Stromal cell of bone marrow (primary cell): ENCODE results near the gene SPDYC.

Source experiments
- DNase-seq: peaks from one replicate; pipeline ENCODE4 v3.0.0-alpha.2; 2012; ENCODE audit warnings: low read depth

SPDYC gene

DNA sequence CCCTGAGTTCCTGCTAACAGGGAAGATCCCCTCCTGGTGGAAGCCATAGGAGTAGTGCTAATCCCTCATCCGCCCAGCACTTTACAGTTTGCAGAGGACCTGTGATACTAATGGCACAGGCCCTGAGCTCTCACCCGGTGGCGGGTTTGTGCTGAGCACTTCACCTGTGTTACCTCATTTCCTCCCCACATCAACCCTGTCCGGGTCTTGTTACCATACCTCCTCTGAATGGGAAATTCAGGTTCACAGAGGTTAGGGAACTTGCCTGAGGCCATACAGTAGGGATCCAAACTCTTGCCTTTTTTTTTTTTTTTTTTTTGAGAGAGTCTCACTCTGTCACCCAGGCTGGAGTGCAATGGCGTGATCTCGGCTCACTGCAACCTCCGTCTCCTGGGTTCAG is 36.9 kb downstream of the SPDYC start:
- DNase-seq, result no peak

DNA sequence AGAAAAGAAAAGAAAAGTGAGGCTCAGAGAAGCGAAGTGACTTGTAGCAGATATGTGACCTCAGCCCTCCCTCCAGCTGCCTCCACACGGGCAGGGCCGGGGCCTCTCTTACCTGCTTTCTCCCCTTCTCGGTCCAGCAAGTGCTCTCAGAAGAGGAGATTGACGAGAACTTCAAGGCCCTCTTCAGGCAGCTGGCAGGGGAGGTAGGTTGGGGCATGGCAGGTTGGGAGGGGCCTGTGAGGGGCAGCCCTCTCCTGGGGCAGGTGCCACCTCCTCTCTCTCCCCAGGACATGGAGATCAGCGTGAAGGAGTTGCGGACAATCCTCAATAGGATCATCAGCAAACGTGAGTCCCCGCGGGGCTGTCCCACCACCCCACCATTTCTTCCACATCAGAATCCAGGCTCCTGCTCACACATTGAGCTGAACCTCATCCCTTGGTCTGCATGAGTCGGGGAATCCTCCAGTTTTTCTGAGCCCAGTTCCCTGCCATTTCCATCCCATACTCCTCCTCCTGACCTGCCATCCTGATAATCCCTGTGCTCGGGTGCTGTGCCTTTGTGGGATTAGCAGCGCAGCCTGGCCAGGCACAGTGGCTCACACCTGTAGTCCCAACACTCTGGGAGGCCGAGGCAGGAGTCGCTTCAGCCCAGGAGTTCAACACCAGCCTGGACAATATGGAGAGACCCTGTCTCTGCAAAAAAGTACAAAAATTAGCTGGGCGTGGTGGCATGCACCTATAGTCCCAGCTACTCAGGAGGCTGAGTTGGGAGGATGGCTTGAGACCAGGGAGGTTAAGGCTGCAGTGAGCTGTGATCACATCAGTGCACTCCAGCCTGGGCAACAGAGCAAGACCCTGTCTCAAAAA is 38.1 kb downstream of the SPDYC start:
- no peak for DNase-seq

GRCh38 chr11:65208785-65209710 is 39.0 kb downstream of the SPDYC start:
- DNase-seq, result no peak

- no peak for DNase-seq
Observed at GRCh38 chr11:65209711-65210360, 39.8 kb downstream of the SPDYC start.

DNA sequence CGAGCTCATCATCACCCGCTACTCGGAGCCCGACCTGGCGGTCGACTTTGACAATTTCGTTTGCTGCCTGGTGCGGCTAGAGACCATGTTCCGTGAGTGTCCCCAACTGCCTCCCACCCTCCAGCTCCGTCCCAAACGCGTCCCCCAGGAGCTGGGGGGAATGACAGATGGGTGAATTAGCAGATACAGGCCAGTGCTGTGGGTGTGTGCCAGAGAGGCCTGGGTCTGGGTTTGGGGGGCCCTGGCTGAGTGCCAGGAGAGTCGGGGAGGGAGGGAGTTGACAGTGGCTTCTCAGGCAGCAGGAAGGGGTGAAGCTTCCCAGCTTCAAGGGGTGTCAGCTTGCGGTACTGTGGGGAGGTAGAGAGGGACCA is 40.3 kb downstream of the SPDYC start:
- DNase-seq, result no peak

- no peak for DNase-seq
Observed at GRCh38 chr11:65210748-65211147, 40.7 kb downstream of the SPDYC start.

DNA sequence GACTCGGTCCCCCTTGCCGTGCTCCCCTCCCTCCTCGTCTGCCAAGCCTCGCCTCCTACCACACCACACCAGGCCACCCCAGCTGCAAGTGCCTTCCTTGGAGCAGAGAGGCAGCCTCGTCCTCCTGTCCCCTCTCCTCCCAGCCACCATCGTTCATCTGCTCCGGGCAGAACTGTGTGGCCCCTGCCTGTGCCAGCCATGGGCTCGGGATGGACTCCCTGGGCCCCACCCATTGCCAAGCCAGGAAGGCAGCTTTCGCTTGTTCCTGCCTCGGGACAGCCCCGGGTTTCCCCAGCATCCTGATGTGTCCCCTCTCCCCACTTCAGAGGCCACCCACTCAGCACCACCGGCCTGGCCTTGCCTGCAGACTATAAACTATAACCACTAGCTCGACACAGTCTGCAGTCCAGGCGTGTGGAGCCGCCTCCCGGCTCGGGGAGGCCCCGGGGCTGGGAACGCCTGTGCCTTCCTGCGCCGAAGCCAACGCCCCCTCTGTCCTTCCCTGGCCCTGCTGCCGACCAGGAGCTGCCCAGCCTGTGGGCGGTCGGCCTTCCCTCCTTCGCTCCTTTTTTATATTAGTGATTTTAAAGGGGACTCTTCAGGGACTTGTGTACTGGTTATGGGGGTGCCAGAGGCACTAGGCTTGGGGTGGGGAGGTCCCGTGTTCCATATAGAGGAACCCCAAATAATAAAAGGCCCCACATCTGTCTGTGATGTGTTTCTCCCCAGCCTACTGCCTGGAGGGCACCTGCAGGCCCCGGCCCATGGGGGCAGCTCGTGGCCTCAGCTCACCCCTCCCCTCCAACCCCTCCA is 41.5 kb downstream of the SPDYC start:
- no peak for DNase-seq

GRCh38 chr11:65212226-65212801 is 42.3 kb downstream of the SPDYC start:
- no peak for DNase-seq

- no peak for DNase-seq
Observed at GRCh38 chr11:65213322-65214211, 43.5 kb downstream of the SPDYC start.

DNA sequence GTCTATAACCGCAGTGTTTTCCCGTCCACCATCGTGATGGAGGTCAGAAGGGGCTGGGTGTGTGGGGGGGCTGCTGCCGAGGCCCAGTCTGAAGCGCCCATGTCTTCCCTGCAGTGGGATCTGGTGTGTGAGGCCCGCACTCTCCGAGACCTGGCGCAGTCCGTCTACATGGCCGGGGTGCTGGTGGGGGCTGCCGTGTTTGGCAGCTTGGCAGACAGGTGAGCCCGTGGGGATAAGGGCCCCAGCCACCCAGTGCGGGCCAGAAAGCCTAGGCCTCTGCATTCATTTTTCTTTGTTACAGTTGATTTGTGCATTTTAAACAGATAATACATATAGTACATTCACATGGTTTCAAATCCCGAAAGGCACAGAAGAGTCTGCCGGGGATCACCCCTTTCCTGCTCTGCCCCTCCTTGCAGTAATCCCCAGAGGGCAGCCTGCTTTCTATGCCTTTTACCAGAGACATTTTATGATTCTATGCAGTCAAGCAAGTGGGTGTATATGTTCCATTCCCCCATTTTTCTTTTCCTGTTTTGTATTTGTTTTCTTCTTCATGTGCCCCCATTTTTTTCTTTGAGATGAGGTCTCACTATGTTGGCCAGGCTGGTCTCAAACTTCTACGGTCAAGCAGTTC is 44.3 kb downstream of the SPDYC start:
- DNase-seq, result no peak

DNA sequence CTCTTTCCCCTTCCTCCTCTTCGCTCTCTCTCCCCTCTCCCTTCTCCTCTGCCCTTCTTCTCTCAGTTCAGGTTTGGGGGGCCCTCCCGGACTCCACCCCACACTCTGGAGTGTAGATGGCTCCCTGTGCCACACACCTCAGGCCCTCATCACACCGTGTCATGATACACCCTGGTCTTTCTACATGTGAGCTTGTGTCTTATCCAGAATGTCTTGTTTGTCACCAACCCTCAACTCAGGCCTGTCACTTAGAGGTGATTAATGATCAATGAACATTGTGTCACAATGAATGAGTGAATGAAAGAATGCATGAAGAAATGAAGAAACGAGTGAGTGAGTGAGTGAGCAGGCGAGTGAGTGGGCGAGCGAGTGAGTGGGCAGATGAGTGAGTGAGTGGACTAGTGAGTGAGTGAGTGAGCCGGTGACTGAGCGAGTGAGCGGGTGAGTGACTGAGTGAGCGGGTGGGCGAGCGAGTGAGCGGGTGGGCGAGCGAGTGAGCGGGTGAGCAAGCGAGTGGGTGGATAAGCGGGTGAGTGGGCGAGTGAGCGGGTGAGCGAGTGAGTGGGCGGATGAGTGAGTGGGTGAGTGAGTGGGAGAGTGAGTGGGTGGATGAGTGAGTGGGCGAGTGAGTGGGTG is 45.5 kb downstream of the SPDYC start:
- no peak for DNase-seq

GRCh38 chr11:65216830-65217229 is 46.8 kb downstream of the SPDYC start:
- DNase-seq, result no peak

DNA sequence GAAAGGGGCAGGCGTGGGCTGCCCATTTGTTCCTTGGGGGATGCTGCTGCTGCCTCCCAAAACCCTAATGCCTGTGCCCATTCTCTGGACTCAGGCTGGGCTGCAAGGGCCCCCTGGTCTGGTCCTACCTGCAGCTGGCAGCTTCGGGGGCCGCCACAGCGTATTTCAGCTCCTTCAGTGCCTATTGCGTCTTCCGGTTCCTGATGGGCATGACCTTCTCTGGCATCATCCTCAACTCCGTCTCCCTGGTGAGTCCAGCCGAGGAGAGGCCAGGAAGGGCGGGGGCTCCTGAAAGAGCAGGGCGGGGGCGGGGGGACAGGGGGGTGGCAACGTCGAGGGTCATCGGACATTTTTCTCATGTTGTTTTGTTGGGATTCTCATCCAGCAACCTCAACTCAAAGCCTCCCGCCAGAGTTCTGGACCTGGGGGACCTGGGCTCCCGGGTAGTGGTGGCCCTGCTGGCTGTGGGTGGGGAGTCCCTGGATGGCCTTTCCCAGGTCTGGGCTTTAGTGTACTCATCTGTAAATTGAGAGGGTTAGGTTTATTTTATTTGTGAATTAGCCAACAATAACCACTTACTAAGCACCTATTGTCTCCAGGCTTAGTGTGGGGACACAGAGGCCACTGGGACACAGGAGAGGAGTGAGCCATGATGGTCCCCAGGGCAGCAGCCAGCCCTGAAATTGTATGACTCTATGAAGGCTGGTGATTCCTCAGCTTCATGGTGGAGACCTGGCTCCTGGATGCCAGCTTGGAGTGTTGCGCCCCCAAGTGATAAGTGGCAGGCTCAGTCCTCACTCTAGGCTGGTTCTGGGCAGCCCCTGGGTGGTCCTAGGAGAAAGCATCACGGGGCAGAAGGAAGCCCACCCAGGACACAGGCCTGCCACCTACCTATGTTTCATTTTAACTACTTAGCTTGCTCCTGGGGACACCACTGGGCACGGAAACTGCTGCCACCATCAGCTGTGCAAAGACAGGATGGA is 47.7 kb downstream of the SPDYC start:
- no peak for DNase-seq

DNA sequence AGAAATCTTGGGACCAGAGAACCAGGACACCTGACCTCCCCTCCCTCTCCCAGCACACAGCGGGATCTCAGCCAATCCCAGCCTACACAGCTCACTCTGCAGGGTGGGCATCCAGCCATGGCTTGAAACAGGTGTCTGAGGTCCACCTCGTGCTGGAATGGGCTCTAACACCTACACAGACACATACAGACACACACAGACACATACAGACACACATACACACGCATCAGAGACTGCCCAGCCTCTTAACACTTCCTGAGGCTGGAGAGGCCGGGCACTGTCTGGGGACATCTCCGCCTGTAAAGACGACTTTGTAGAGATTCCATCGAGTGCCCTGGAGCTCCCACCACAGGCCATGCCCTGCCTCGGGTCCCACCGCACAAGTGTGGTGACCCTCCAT is 48.4 kb downstream of the SPDYC start:
- DNase-seq, result no peak

DNA sequence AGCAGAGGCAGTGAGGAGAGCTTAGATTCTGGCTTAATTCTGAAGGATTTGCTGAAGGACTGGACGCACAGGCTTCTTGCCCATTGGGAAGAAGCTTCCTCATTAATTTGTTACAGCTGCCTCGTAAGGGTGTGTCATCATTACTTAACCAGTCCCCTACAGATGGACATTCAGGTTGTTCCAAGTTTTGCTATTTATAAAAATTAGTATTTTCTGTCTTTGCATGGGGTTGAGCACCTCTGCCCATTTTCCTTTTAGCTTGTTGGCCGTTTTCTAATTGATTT is 49.8 kb downstream of the SPDYC start:
- no peak for DNase-seq

DNA sequence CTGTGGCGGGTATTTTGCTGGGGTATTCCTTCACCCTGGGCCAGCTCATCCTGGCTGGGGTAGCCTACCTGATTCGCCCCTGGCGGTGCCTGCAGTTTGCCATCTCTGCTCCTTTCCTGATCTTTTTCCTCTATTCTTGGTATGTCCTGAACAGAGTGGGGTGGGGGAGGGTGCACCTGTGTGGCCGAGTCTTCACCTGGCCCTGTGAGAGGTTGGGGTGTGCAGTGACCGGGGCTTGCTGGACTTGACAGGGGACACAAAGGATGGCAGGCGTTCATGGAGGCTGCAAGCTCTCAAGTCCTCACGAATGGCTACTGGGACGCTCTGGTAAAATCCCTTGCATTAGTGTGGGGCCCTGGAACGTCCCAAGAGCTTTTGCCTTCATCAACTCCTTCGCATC is 51.0 kb downstream of the SPDYC start:
- no peak for DNase-seq
